Measurements from ENCODE around the gene FBXO34. TPM values are rescaled to one million over a fixed set of nuclear protein-coding genes. Genes with fewer than 3 reads are reported as not detected.
A peak's percentile ranks its signal among the peaks of the same experiment; 100 is the strongest.

Gene FBXO34
- total RNA-seq = 10 to 100 TPM; 23.9 to 40.8 (median 32.6) TPM

- H3K36me3 ChIP-seq = no peaks in the 10 kb centered on the region
- H3K9me3 ChIP-seq = no peaks in the 10 kb centered on the region
- H3K4me1 ChIP-seq = peaks cover 0 to 31% (median 8%) of the 10 kb centered on the region in 4 donors
- peak within 1 kb of the TSS; percentile 61 to 95 (median 94) for H3K27ac ChIP-seq
- TF ChIP-seq, protein P1, sequence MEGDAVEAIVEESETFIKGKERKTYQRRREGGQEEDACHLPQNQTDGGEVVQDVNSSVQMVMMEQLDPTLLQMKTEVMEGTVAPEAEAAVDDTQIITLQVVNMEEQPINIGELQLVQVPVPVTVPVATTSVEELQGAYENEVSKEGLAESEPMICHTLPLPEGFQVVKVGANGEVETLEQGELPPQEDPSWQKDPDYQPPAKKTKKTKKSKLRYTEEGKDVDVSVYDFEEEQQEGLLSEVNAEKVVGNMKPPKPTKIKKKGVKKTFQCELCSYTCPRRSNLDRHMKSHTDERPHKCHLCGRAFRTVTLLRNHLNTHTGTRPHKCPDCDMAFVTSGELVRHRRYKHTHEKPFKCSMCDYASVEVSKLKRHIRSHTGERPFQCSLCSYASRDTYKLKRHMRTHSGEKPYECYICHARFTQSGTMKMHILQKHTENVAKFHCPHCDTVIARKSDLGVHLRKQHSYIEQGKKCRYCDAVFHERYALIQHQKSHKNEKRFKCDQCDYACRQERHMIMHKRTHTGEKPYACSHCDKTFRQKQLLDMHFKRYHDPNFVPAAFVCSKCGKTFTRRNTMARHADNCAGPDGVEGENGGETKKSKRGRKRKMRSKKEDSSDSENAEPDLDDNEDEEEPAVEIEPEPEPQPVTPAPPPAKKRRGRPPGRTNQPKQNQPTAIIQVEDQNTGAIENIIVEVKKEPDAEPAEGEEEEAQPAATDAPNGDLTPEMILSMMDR (IDR thresholded peaks at IDR 0.05) = peak; percentile 98 to 100 (median 99)
- TF ChIP-seq POLR2A (IDR thresholded peaks at IDR 0.05) = peak; percentile 96
- peak; percentile 62 to 95 for TF ChIP-seq EP300 (IDR thresholded peaks at IDR 0.05)
- DNase-seq (ENCODE audit: low spot score in 2 of 2) = peak; percentile 100
- H3K27me3 ChIP-seq = no peaks in the 10 kb centered on the region
- peak within 1 kb of the TSS; percentile 51 to 86 (median 84) for H3K4me3 ChIP-seq
- WGBS, 2 donors = 2% methylated on average over 17 to 34 of the region's 49 CpGs
These were observed at the start of gene FBXO34 for GRCh38 chr14:55270832-55271571. Gene FBXO34 (plus strand): TSS chr14:55271421. CDS start chr14:55350391, 78,970 bp downstream.

GRCh38 chr14:55221968-55222367 lies 49.3 kb upstream of the FBXO34 start:
- TF ChIP-seq, protein P1 (IDR thresholded peaks at IDR 0.05) = no peak
- no peak for TF ChIP-seq POLR2A (IDR thresholded peaks at IDR 0.05)
- TF ChIP-seq EP300 (IDR thresholded peaks at IDR 0.05) = no peak
- DNase-seq (ENCODE audit: low spot score in 2 of 2) = no peak
- no peaks in the 10 kb centered on the region for H3K36me3 ChIP-seq
- H3K4me3 ChIP-seq = no peak overlapping the region
- H3K27ac ChIP-seq = no peak overlapping the region
- H3K9me3 ChIP-seq = peaks cover 0 to 15% (median under 1%) of the 10 kb centered on the region in 4 donors
- H3K27me3 ChIP-seq = no peaks in the 10 kb centered on the region
- H3K4me1 ChIP-seq = no peaks in the 10 kb centered on the region

- Histone ChIP-seq H3K9me3 (peaks cover 0 to 24% (median 3%) of the 10 kb centered on the region in 4 donors), H3K4me3 (no peak overlapping the region), H3K36me3 (no peaks in the 10 kb centered on the region), H3K4me1 (no peaks in the 10 kb centered on the region), H3K27me3 (no peaks in the 10 kb centered on the region), H3K27ac (no peak overlapping the region)
- TF ChIP-seq POLR2A (IDR thresholded peaks at IDR 0.05) (no peak), EP300 (IDR thresholded peaks at IDR 0.05) (no peak)
- TF ChIP-seq, protein P1 (IDR thresholded peaks at IDR 0.05) = no peak
- DNase-seq (ENCODE audit: low spot score in 2 of 2) = no peak
These were observed 47.9 kb upstream of the FBXO34 start for GRCh38 chr14:55223364-55223763.

- no peak for DNase-seq (ENCODE audit: low spot score in 2 of 2)
- H3K9me3 ChIP-seq = peaks cover 0 to 24% (median 3%) of the 10 kb centered on the region in 4 donors
- H3K4me1 ChIP-seq = no peaks in the 10 kb centered on the region
- no peak overlapping the region for H3K4me3 ChIP-seq
- no peaks in the 10 kb centered on the region for H3K36me3 ChIP-seq
- H3K27ac ChIP-seq = no peak overlapping the region
- no peak for TF ChIP-seq POLR2A (IDR thresholded peaks at IDR 0.05)
- TF ChIP-seq EP300 (IDR thresholded peaks at IDR 0.05) = no peak
- TF ChIP-seq, protein P1 (IDR thresholded peaks at IDR 0.05) = no peak
- H3K27me3 ChIP-seq = no peaks in the 10 kb centered on the region
- 85 to 89% methylated on average over 2 of the region's 2 CpGs for WGBS, 2 donors
These were observed 43.0 kb upstream of the FBXO34 start for GRCh38 chr14:55228261-55228660.

DNA sequence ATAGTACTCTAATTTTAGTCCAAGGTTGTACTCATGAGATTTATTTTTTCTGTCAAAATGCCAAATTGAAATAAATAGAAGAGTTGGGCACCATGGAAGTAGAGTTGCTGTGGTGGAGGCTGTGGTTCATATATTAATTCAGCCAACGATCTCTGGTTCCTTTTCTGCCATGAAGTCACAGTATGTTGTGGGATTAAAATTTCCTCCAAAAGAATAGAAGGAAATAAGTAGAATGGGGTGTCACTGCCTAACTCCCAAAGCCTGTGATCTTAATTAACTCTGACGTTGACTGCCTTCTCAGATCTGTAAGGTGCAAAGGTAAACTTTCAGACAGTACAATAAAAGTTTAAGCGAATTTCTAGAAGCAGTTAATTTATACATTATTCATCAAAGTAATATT lies 37.6 kb upstream of the FBXO34 start:
- no peak overlapping the region for H3K27ac ChIP-seq
- WGBS, 2 donors = 57 to 60% methylated on average over 3 of the region's 3 CpGs

More for the DNA sequence above, 37.6 kb upstream of the FBXO34 start:
- TF ChIP-seq EP300 (IDR thresholded peaks at IDR 0.05) (no peak), POLR2A (IDR thresholded peaks at IDR 0.05) (no peak)
- TF ChIP-seq, protein P1 (IDR thresholded peaks at IDR 0.05) = no peak
- Histone ChIP-seq H3K36me3 (no peaks in the 10 kb centered on the region), H3K27me3 (no peaks in the 10 kb centered on the region), H3K4me3 (no peak overlapping the region), H3K4me1 (no peaks in the 10 kb centered on the region), H3K9me3 (no peaks in the 10 kb centered on the region)
- no peak for DNase-seq (ENCODE audit: low spot score in 2 of 2)
